Measurements from ENCODE around the gene RSPH3.
"Not testable (repeated sequence)": the region's sequence is repeated elsewhere in the genome, so short reads cannot be mapped to it uniquely, and the experiment has no call there.

The RSPH3 gene

GRCh38 chr6:158999666-159000403 lies at the start of gene RSPH3:
Gene RSPH3 (minus strand): TSS chr6:159000202. CDS start chr6:158999550, 652 bp downstream.
- peak; percentile 96 for DNase-seq

- DNase-seq: no peak
Observed at GRCh38 chr6:159047891-159048685, 48.1 kb upstream of the RSPH3 start.

GRCh38 chr6:159045801-159046200 lies 45.8 kb upstream of the RSPH3 start:
- DNase-seq: no peak

GRCh38 chr6:159044899-159045727 lies 45.1 kb upstream of the RSPH3 start, which contains the start of gene TAGAP:
Gene TAGAP (minus strand): TSS chr6:159044991. CDS start chr6:159044146, 845 bp downstream.
- DNase-seq: peak; percentile 76

- no peak for DNase-seq
Observed at GRCh38 chr6:159043947-159044346, 43.9 kb upstream of the RSPH3 start.

- DNase-seq: no peak
Observed at GRCh38 chr6:159043251-159043650, 43.2 kb upstream of the RSPH3 start.

GRCh38 chr6:159042826-159043181 lies 42.8 kb upstream of the RSPH3 start:
- DNase-seq: no peak

GRCh38 chr6:159042003-159042825 lies 42.2 kb upstream of the RSPH3 start:
- DNase-seq: peak; percentile 70

GRCh38 chr6:159041181-159041580 lies 41.2 kb upstream of the RSPH3 start:
- DNase-seq: no peak

- no peak for DNase-seq
Observed at GRCh38 chr6:159039885-159040258, 39.9 kb upstream of the RSPH3 start.

- no peak for DNase-seq
Observed at GRCh38 chr6:159038914-159039884, 39.2 kb upstream of the RSPH3 start.

- DNase-seq: not testable (repeated sequence)
Observed at GRCh38 chr6:159038318-159038717, 38.3 kb upstream of the RSPH3 start.

GRCh38 chr6:159037756-159038290 lies 37.8 kb upstream of the RSPH3 start:
- DNase-seq: no peak

- DNase-seq: no peak
Observed at GRCh38 chr6:159036673-159037072, 36.7 kb upstream of the RSPH3 start.

GRCh38 chr6:159035891-159036290 lies 35.9 kb upstream of the RSPH3 start:
- no peak for DNase-seq

- DNase-seq: no peak
Observed at GRCh38 chr6:159033160-159034049, 33.4 kb upstream of the RSPH3 start.

GRCh38 chr6:159031846-159032245 lies 31.8 kb upstream of the RSPH3 start:
- DNase-seq: no peak

- DNase-seq: no peak
Observed at GRCh38 chr6:159030168-159030567, 30.2 kb upstream of the RSPH3 start.

- not testable (repeated sequence) for DNase-seq
Observed at GRCh38 chr6:159025224-159025623, 25.2 kb upstream of the RSPH3 start.

- no peak for DNase-seq
Observed at GRCh38 chr6:159023893-159024292, 23.9 kb upstream of the RSPH3 start.

Measured in femur (tissue), 1 donor.